K562 (cell line): ENCODE measurements around the gene CLSTN2.

Source experiments
- CBX8 ChIP-seq: fragments of 200-600 bp; sonication (generic); IDR thresholded peaks from 2 replicates; pipeline ENCODE4 v1.6.1; 2012; ENCODE audit warnings: borderline replicate concordance, mixed run types, low read depth, mild to moderate bottlenecking, moderate library complexity, mixed read lengths, low read length, control low read depth, inconsistent platforms; ENCODE audit not compliant: poor library complexity, severe bottlenecking; ENCODE audit errors: extremely low read depth
- PCBP1 ChIP-seq: fragments of 200-400 bp; formaldehyde crosslinking; IDR thresholded peaks from 2 replicates; pipeline ENCODE4 v1.6.1; 2018; ENCODE audit warnings: mild to moderate bottlenecking, low read depth, low read length; ENCODE audit not compliant: poor library complexity, severe bottlenecking
- TF ChIP-seq, protein P1 (sequence below): IDR thresholded peaks from 2 replicates; pipeline ENCODE4 v1.6.1; 2012; ENCODE audit warnings: low read depth, low read length, improper control_type of control experiment, borderline replicate concordance

- TF ChIP-seq PCBP1 (no peak), CBX8 (no peak)
- TF ChIP-seq, protein P1, sequence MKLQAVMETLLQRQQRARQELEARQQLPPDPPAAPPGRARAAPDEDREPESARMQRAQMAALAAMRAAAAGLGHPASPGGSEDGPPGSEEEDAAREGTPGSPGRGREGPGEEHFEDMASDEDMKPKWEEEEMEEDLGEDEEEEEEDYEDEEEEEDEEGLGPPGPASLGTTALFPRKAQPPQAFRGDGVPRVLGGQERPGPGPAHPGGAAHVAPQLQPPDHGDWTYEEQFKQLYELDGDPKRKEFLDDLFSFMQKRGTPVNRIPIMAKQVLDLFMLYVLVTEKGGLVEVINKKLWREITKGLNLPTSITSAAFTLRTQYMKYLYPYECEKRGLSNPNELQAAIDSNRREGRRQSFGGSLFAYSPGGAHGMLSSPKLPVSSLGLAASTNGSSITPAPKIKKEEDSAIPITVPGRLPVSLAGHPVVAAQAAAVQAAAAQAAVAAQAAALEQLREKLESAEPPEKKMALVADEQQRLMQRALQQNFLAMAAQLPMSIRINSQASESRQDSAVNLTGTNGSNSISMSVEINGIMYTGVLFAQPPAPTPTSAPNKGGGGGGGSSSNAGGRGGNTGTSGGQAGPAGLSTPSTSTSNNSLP = no peak
Observed at GRCh38 chr3:140097874-140098635, 163.1 kb downstream of the CLSTN2 start.
